Epithelial cell of prostate (primary cell): ENCODE measurements around the gene CENPP.

Source experiments
- DNase-seq: peaks from one replicate; pipeline ENCODE4 v3.0.0-alpha.2; 2011; ENCODE audit warnings: low read depth, low spot score
- H3K27ac ChIP-seq: fragments of 450-650 bp; 2 replicates; pipeline ENCODE4 v1.5.1; 2017; ENCODE audit warnings: mild to moderate bottlenecking

CENPP gene

DNA sequence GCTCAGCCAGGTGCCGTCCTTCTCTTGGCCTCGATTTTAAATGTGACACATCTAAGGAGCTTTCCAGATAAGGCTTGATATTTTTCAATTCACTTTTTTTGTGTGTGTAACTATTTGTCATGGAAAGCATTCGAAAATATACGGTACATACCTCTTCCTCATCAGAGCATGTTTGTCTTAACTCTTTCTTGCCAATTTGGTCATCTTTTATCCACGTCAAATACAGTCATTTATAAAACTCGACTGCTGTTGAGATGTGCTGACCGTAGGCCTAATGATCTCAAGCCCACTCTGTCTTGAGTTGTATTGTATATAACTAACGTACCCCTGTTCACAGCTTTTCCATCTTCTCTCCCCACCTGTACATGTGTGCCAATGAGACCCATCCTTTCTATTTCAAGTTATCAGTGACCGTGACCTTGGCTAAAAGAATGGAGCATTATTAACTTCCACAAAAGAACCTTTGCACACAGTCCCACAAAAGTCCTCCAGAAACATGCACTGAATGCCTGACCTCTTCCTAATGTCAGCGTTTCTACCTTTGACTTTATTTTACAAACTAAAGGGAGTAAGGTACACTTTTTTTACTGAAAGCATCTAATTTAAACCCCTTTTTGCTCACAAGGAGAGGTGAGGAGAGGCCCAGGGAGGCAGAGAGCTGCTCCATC lies 282.6 kb downstream of the CENPP start:
- no peak overlapping the region for H3K27ac ChIP-seq
- DNase-seq = no peak

DNA sequence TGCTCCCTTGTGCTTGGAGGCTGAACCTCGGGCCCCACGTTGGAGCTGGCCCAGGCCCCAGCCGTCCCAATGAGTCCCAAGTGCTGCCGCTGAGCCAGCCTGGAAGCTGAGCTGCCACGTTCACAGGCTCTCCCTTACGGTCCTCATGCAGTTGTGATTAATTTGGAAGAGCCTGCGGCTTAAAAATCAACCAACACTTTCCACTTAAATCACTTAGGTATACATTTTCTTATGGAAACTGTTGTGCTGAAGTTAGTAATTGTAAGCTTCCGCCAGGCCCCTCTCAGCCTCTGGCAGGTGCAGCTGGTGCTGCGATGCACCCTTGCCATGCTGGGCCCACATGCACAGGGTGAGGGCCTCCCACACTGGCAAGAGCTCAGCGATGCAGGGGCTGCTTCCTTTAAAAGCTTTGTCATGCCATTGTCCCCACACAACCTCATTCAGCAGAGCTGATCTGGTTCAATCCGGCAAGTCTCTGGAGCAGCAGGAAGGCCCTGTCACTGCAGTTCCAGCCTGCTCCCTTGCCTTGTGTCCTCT lies 283.2 kb downstream of the CENPP start:
- no peak overlapping the region for H3K27ac ChIP-seq
- DNase-seq = no peak

DNA sequence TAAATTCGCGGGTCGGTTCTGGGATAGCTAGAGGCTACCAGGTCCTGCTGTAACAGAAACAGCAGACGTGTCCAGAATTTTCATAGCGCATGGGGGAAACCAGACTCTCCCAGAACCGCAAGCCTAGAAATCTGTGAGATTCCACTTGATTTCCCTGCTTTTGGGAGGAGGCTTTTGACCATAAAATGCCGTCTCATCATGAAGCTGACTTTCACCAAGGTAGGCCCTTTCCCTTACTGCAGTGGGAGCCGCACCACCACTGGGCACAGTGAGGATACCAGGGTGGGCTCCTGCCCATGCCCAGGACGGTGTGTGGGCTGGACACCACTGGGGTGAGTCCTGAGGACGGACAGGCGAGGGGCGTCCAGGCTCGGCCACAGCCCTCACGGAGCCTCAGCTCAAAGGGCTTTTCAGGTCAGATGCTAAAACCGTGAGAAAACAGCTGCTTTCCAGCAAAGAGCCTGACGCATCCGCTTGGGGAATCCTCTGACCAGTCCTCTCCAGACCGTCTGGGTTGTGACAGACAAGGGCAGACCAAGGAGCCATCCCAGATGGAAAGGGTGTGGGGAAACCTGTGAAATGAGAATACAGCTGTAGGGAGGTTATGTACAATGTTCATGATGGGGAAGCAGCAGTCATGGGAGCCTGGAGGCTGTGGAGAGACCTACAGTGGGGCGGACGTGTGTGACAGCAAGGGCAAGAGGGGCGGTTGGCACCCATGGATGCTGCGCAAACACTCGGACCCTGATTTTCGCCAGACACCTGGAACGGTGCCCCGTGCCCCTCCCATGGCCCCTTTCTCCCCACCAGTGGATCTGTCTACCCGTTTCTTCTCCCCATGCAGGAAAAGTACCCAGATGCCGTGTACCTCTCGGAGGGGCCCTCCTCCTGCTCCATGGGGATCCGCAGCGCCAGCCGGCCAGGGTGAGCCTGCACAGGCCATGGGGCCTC lies 285.0 kb downstream of the CENPP start:
- H3K27ac ChIP-seq = no peak overlapping the region
- no peak for DNase-seq

DNA sequence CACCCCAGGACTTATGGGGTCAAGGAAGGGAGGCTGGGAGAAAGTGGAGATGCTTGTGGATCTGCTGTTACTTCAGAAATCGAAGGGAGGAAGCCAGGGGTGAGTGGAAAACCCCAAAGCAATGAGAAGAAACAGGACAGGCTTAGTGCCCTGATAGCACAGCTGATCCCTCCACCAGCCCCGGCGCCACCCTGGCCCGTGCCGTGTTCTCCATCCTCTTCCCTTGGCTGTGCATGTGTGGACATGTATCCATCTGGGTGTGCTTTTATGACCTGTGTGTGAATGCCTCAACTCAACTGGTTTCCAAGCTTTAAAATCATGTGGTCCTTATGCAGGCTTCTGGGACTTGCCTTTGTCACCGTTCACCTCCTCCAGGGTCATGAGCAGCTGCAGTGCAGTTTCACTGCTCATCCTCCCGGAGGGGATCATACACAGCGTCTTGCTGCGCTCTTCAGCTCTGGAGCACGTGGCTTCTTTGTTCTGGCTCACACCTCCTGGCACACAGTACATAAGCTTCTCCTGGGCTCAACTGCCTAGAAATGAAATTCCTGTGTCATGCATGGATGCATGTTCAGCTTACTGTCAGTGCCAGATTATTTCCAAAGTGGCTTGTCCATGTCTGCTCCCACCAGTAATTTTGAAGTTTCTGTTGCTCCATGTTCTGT lies 286.0 kb downstream of the CENPP start:
- peak overlapping the region; percentile 14 for H3K27ac ChIP-seq
- DNase-seq = peak; percentile 10

DNA sequence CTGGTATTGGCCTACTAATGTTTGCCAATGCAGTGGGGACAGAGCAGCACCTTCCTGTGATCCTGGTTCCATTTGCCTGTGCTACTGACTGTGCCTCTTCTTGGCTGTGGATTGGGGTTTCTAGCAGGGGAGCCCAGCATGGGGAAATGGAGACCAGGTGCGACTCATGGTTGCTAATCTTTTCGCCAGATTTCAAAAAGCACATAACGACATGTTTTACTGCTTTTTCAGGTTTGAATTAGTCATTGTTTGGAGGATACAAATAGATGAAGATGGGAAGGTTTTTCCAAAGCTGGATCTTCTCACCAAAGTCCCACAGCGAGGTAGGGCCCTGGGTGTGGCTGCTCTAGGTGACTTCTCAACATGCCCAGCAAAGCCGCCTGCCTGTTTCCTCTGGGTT lies 286.5 kb downstream of the CENPP start:
- no peak for DNase-seq
- peak overlapping the region; percentile 14 for H3K27ac ChIP-seq

DNA sequence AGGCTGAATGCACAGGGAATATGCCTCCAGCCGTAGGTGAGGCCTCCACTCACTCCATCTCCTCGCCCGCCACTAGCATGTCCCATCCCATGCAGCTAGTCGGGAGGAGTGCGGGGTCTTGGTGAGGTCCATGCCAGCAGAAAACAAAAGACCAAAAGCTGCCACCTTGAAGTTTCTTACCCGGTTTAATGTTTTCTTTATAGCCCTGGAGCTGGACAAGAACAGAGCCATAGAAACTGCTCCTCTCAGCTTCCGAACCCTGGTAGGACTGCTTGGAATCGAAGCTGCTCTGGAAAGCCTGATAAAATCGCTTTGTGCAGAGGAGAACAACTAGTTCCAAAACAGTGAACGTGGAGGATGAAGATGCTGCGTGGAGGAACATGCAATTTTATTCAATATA lies 287.1 kb downstream of the CENPP start:
- DNase-seq = no peak
- no peak overlapping the region for H3K27ac ChIP-seq

DNA sequence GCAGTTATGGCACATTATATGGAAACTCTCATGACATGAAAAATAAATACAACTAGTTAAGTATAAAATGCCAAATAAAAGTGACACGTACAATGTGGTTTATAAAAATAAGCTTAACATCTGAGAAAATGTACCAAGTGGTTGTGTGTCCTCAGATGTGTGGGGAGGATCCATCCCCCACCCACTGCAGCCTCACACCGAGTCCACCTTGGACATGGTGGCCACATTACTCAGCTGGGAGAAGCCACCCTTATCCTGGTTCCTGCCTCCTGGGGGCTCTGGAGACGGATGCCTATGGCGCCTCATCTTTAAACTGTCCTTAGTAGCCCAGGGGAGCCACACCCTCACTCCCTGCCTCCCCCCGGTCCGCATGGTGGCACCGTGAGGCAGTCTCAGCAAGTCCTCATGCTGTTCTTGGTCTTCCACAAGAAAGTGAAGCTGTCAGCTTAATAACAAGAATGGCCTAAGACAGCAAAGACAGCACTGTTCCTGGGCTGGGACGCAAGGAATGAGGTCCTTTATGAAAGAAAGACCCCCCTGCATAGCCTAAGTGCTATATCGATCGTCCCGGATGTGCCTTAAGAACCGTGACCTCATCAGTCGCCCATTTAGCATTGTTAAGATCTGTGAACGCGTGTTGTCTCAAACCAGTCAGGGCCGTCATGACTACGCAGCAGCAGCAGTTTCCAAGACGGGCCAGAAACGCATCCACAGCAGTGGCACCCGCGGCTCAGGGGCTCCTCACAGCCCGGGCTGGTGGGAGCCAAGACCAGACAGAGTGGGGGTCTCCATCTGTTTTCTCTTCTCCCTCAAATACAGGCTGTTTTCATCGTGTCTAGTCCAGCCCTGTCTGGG lies 287.7 kb downstream of the CENPP start:
- no peak overlapping the region for H3K27ac ChIP-seq
- DNase-seq = no peak

DNA sequence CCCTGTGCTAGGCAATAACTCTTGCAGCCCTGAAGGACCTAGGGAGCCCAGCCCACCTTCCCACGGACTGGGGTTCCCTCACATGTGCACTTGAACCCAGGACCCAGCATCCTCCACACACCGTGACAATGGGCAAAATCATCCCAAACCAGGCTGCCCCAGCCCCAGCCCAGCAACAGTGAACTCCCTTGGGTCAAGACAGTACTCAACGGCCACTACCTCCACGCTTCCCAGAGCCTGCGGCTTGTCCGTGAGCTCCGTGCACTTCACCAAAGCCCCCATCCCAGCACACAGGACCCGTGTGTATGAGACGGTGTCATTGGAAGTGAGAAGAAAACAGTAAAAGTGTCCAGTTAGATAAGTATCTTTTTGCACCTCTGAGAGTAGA lies 288.4 kb downstream of the CENPP start:
- no peak for DNase-seq

DNA sequence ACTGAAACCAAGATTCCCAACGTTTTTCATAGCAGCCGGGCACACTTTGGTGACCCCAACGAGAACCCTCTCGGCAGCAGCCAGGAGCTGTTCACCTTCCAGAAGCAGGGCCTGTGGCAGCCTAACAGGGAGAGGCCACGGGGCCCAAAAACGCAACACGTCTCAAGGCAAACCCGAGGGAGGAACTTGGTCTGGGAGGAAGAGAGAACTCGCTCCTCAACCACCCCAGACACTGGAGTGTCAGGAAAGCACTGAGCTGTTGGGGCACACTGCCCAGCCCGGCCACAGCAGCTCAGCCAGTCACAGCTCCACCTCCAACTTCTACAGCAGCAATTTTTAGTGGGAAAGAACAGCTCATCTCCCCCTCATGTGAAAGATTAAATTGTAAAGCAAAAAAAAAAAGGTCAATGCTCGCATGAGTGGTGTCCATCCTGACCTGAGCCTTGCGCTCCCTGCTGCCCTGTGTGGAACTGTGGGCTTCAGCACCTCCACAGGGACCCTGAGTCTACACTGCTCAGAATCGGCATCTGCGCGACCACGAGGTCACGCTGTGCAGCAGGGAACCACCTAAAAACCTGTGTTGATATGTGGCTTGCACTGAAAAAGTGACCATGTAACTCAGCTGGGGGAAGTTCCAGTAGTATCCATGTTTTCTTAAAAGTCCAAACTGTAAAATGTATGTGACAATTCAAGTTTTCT lies 289.2 kb downstream of the CENPP start:
- DNase-seq = no peak
- no peak overlapping the region for H3K27ac ChIP-seq

More for the DNA sequence above, 288.4 kb downstream of the CENPP start:
- no peak overlapping the region for H3K27ac ChIP-seq

DNA sequence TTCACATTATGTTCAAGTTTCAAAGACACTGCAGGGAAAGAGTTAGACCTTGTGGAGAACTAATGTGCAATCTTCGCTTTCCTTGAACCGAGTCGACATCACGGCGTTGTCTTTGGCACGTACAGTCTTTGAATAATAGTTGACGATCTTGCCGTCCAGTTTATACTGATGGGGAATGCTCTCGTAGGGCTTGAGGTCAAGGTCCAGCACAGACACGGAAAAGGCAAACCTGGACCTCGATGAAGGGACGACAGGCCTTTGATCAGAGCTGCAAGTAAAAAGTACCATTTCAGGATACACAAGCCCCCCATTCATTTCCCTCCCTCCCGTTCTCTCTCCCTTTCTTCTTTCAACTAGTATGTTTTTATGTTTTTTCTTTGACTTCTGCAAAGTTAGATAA lies 290.0 kb downstream of the CENPP start:
- no peak overlapping the region for H3K27ac ChIP-seq

DNA sequence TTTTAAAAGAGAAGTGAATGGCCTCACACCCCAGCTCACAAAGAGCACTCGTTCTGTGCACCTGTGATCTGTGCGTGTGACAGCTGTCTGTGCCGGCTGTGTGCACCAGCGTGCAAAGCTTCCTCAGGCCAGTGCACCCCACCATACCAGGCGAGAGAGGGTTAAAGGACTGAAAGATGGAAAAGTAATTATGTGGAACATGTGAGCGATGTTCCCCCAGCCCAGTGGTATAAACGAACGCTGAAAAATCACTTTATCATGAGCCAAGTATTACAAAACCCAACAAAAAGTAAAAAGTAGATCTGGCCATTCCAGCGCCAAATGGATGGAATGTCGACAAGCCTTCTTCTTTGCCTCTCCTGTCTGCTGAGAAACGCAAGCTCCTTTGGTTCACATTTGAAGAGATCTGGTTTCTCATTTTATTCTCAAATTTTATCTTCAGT lies 290.5 kb downstream of the CENPP start:
- DNase-seq = no peak
- H3K27ac ChIP-seq = no peak overlapping the region

More for the DNA sequence above, 290.0 kb downstream of the CENPP start:
- no peak for DNase-seq

DNA sequence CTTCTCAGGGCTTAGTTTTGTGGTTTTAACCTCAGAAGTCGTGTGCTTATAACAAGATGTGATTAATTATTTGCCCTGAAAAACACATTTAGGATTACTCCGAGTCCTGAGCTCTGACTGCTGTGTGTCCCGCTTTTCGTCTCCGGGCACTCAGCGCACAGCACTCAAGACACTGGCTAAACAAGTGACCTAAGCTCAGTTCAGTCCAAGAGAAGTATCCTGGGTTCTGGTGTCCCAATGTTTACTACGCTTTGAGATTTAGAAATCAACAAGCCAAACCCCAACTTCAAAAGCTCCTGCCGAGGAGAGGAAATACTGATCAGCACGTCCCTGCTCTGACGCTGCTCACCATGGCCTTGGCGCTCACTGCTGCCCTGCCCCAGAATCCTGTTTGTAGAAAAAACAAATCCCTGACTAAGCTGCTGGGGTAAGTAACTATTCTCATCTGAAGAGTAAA lies 290.9 kb downstream of the CENPP start:
- DNase-seq = no peak
- no peak overlapping the region for H3K27ac ChIP-seq

DNA sequence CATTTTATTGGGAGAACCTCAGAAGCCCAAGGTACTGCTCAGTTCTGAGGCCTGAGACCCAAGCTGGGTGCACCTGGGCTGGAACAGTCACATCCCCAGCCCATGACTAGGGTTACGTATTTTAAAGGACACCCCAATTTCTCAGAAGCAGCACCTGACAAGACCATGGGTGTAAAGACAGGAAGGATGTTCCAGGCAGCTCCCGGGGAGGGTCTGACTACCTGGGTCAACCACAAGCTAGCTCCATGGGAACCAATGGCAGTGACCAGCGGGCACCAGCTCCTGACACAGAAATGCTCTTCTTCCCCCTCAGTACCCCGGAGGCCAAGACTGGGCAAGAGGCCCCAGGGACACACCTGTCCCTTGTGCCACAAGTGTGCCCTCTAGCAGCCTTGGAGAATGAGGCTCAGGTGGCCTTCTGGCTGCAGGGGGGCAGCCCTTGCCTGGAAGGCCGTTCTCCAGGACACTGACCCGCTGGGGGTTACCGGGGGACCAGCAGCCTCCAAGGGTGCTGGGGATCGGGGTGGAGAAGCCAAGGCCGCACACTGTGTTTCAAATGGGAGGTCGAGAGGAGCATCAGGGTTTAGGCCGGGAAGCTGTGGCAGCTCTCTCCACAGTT lies 291.6 kb downstream of the CENPP start:
- no peak overlapping the region for H3K27ac ChIP-seq
- DNase-seq = no peak

DNA sequence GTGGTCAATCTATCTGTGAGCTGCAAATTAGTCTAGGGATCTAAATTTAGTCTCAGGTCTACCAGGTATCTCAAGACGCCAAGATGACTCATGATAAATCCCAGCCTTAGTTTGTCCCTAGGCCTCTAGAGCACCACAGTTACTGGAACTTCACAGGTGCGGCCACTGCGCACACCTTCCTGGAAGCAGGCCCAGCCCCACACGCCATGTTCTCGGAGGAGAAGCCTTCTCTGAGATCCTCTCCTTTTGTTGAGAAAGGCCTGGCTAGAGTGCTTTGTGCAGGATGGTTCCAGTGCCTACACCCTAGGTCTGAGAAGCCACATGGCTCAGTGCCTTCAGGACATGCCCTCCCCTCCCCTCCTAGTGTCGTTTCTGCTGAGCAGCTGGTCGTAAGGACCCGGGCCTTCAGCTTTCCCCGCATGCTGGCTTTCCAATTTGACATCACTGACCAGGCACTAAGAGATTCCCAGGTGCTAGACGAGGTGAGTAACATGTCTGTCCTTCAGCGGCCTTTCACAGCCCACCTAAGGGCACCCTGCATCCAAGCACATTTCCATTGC lies 292.3 kb downstream of the CENPP start:
- DNase-seq = no peak
- H3K27ac ChIP-seq = no peak overlapping the region

DNA sequence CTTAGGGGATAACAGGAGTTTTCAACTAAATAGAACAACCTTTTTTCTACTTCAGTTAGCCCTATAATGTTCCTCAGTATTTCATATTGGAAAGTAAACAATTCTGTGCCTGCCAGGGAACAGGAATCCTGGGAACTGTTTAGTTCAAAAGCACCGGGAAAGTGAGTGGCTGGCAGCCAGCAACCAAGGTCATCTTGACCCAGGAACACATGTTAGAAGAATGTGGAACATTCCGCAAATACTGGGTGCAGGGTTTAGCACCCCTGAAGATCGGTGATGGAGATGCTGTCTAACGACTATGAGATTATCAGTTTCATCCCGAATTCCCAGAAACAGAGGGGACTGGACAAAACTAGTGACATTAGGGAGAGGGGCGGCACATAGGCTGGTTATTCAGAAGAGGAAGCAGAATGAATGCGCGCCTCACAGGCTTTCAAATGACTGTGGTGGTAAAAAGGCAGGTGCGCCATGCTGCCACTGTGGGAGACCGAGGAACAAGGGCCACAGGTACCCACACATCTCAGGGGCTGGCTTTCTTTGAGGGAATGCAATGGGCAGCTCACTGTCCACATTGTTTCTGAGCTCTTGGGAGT lies 293.0 kb downstream of the CENPP start:
- DNase-seq = no peak
- no peak overlapping the region for H3K27ac ChIP-seq

DNA sequence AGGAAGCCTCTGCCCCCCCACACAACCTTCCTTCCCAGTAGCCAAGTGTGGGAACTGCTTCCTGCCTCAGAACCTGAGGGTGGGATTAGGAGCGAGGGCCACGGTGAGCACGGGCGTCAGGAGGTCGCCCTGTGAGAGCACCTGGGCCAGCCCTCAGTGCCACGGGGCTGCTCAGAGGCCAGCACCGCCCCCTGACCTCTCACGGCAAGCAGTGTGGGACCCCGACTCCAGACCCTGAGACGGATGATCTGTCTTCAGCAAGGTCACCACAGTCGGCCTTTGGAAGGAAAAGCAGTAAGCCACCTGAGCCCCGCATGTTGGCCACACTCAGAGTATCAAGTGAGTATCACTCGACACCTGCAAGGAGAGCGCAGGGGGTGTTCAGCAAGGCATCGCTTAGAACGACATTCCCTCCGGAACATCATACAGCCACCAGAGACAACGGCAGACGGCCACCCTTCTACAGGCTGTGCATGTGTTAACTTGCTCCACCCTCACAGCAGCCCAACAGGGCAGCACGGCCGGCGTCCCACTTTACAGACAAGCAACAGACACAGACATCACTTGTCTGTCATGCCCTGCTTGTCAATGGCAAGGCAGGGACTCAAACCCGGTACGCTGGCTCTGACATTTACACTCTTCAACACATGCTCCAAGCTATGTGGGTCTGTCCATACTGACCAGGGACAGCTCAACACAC lies 294.0 kb downstream of the CENPP start:
- no peak overlapping the region for H3K27ac ChIP-seq
- no peak for DNase-seq

DNA sequence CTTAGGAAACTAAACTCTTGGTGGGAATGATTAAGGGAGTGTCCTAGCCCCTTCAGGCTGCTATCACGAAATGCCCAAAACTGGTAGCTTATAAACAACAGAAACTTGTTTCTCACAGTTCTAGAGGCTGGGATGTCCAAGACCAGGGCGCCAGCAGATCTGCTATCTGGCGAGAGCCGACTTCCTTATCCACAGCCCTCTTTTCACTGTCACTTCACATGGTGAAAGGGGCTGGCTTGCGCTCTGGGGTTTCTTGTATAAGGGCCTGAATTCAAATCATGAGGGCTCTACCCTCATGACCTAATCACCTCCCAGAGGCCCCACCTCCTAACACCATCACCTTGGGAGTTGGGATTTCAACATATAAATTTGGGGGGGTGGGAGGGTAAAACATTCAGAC lies 295.1 kb downstream of the CENPP start:
- H3K27ac ChIP-seq = no peak overlapping the region
- DNase-seq = no peak
